ENCODE results near the gene SLC38A10. TPM values are rescaled to one million over a fixed set of nuclear protein-coding genes. Genes with fewer than 3 reads are reported as not detected.

SLC38A10 gene
- total and polyA plus RNA-seq, 10 of the 15 experiments (the other 5 are each of a cell fraction or from before 2014, with no cell fraction given) = 0.52 to 67.9 (median 22.1) TPM

DNA sequence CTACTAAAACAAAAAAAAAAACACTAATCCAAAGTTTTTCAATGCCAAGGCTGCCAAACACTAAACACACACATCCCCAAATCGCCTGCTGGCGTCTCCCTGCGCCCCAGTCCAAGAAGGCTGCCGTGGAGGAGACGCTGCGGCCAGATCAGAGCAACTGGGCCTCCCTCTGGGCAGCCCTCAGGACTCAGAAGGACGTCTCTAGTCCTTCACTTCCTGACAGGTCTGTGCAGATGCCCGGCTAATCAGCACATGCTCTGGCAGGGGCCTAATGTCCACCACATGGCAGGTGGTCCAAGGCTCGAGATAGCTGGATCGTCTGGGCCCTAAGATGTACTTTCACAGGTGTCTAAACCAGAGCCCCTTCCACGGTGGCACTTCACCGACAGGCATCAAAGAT, 2.7 kb downstream of the SLC38A10 start (continued):
- TF ChIP-seq EZH2 (IDR thresholded peaks at IDR 0.05; ENCODE audit: borderline replicate concordance, control insufficient read depth, low read depth, low read length) (no peak), CHD1 (IDR thresholded peaks at IDR 0.05; ENCODE audit: low read depth, low read length) (no peak), POU2F2 (IDR thresholded peaks at IDR 0.05; ENCODE audit: borderline replicate concordance, low read depth, low read length) (no peak), RAD21 (IDR thresholded peaks at IDR 0.05; ENCODE audit: insufficient read depth, low read depth, low read length) (no peak), SMAD5 (IDR thresholded peaks at IDR 0.05; ENCODE audit: low read depth) (no peak), JUNB (IDR thresholded peaks at IDR 0.05) (no peak), STAT3 (IDR thresholded peaks at IDR 0.05; ENCODE audit: low read depth, low read length) (no peak)
- TF ChIP-seq, protein P1, sequence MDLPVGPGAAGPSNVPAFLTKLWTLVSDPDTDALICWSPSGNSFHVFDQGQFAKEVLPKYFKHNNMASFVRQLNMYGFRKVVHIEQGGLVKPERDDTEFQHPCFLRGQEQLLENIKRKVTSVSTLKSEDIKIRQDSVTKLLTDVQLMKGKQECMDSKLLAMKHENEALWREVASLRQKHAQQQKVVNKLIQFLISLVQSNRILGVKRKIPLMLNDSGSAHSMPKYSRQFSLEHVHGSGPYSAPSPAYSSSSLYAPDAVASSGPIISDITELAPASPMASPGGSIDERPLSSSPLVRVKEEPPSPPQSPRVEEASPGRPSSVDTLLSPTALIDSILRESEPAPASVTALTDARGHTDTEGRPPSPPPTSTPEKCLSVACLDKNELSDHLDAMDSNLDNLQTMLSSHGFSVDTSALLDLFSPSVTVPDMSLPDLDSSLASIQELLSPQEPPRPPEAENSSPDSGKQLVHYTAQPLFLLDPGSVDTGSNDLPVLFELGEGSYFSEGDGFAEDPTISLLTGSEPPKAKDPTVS (IDR thresholded peaks at IDR 0.05; ENCODE audit: low read depth, low read length) = no peak
- TF ChIP-seq, protein P2, sequence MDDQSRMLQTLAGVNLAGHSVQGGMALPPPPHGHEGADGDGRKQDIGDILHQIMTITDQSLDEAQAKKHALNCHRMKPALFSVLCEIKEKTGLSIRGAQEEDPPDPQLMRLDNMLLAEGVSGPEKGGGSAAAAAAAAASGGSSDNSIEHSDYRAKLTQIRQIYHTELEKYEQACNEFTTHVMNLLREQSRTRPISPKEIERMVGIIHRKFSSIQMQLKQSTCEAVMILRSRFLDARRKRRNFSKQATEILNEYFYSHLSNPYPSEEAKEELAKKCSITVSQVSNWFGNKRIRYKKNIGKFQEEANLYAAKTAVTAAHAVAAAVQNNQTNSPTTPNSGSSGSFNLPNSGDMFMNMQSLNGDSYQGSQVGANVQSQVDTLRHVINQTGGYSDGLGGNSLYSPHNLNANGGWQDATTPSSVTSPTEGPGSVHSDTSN (IDR thresholded peaks at IDR 0.05; ENCODE audit: insufficient replicate concordance, low read depth, low read length) = no peak
- TF ChIP-seq, protein P3, sequence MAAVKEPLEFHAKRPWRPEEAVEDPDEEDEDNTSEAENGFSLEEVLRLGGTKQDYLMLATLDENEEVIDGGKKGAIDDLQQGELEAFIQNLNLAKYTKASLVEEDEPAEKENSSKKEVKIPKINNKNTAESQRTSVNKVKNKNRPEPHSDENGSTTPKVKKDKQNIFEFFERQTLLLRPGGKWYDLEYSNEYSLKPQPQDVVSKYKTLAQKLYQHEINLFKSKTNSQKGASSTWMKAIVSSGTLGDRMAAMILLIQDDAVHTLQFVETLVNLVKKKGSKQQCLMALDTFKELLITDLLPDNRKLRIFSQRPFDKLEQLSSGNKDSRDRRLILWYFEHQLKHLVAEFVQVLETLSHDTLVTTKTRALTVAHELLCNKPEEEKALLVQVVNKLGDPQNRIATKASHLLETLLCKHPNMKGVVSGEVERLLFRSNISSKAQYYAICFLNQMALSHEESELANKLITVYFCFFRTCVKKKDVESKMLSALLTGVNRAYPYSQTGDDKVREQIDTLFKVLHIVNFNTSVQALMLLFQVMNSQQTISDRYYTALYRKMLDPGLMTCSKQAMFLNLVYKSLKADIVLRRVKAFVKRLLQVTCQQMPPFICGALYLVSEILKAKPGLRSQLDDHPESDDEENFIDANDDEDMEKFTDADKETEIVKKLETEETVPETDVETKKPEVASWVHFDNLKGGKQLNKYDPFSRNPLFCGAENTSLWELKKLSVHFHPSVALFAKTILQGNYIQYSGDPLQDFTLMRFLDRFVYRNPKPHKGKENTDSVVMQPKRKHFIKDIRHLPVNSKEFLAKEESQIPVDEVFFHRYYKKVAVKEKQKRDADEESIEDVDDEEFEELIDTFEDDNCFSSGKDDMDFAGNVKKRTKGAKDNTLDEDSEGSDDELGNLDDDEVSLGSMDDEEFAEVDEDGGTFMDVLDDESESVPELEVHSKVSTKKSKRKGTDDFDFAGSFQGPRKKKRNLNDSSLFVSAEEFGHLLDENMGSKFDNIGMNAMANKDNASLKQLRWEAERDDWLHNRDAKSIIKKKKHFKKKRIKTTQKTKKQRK (IDR thresholded peaks at IDR 0.05; ENCODE audit: low read depth, low read length) = no peak
